Stimulated activated CD4-positive, alpha-beta T cell treated with anti-CD3 and anti-CD28 coated beads, Interleukin-4, amount 100 ng/mL, for 24 hours (primary cell): Measurements from ENCODE around the gene C12orf75.

Source experiments
- DNase-seq: peaks from one replicate; pipeline ENCODE4 v3.0.0-alpha.2; 2020

Gene C12orf75

DNA sequence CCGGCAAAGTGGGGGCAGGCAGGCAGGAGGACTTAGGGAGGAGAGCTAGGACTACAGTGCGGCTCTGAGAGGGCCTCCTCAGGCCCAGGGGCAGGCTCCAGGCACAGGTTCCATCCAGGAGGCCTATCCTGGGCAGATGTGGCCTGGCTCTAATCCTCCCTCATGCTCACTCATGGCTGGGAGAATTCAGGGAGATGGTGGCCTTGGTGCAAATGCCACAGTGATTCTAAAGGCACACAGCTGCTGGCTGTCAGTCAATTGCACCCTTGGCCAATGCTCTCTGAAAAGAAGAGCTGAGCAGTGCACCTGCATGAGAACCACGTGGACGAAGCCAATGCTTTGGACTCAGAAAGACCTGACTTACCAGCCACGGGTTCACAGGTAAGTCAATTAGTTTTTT is 89.6 kb downstream of the C12orf75 start:
- DNase-seq = no peak

- peak; percentile 63 for DNase-seq
Observed at GRCh38 chr12:105420659-105421240, 90.3 kb downstream of the C12orf75 start.
